Thyroid gland (tissue), 4 donors: ENCODE data around the gene SDHB. TPM values are rescaled to one million over a fixed set of nuclear protein-coding genes. Genes with fewer than 3 reads are reported as not detected.

Source experiments
- DNase-seq, 2 donors: peaks; one replicate each; pipeline ENCODE4 v3.0.0-alpha.2; 2019
- H3K27ac ChIP-seq, 3 donors: fragments of 200-600 bp; sonication (generic); 1 replicate in 2 of 3; 2 replicates in 1 of 3; pipeline ENCODE4 v1.5.1; 2016 to 2019; ENCODE audit warnings: mild to moderate bottlenecking in 1 of 3, moderate library complexity in 1 of 3
- H3K27me3 ChIP-seq: fragments of 200-600 bp; sonication (generic); one replicate; pipeline ENCODE4 v1.5.1; 2019
- H3K36me3 ChIP-seq, 2 donors: fragments of 200-600 bp; sonication (generic); one replicate each; pipeline ENCODE4 v1.5.1; 2016 to 2019
- H3K4me1 ChIP-seq, 2 donors: fragments of 200-600 bp; sonication (generic); one replicate each; pipeline ENCODE4 v1.5.1; 2017 to 2019
- H3K4me3 ChIP-seq, 3 donors: fragments of 200-600 bp; sonication (generic); replicated peaks in 1 of 3; 1 replicate in 2 of 3; 2 replicates in 1 of 3; pipeline ENCODE4 v1.5.1; 2016; ENCODE audit warnings: mild to moderate bottlenecking in 1 of 3
- H3K9me3 ChIP-seq: fragments of 200-600 bp; sonication (generic); one replicate; pipeline ENCODE4 v1.5.1; 2017
- POLR2A ChIP-seq, 2 donors: fragments of 450-650 bp; IDR thresholded peaks; one replicate each; pipeline ENCODE4 v1.6.1; 2017; ENCODE audit warnings: antibody characterized with exemption in 2 of 2, mild to moderate bottlenecking in 2 of 2, moderate library complexity in 1 of 2
- WGBS, 2 donors: methylation state at CpG; one replicate each; pipeline ENCODE4 v1.1.5; 2017; 5-methylcytosine and 5-hydroxymethylcytosine counted together
- intact Hi-C: fragments of 100-400 bp; cut with DNase I; formaldehyde crosslinking; loops from one replicate; pipeline ENCODE4 v1.15.1; 2023
- total RNA-seq, 4 donors: library from RNA; depleted of rRNA; stranded (reverse); fragments of >200 nt; gene quantifications; one replicate each; pipeline ENCODE4 v1.2.3, GENCODE V29; 2016
- TF ChIP-seq, protein P1 (sequence below), 6 experiments: fragments of 200-600 bp in 3 of 6; fragments of 450-650 bp in 3 of 6; sonication (generic) in 3 of 6; IDR thresholded peaks; one replicate each; pipeline ENCODE4 v1.5.1; 2016 to 2019; ENCODE audit warnings: antibody characterized with exemption in 6 of 6, mild to moderate bottlenecking in 2 of 6, inconsistent platforms in 1 of 6, moderate library complexity in 1 of 6

The SDHB gene
- total RNA-seq, 4 donors from 2014 or later = 112 to 162 (median 136) TPM

DNA sequence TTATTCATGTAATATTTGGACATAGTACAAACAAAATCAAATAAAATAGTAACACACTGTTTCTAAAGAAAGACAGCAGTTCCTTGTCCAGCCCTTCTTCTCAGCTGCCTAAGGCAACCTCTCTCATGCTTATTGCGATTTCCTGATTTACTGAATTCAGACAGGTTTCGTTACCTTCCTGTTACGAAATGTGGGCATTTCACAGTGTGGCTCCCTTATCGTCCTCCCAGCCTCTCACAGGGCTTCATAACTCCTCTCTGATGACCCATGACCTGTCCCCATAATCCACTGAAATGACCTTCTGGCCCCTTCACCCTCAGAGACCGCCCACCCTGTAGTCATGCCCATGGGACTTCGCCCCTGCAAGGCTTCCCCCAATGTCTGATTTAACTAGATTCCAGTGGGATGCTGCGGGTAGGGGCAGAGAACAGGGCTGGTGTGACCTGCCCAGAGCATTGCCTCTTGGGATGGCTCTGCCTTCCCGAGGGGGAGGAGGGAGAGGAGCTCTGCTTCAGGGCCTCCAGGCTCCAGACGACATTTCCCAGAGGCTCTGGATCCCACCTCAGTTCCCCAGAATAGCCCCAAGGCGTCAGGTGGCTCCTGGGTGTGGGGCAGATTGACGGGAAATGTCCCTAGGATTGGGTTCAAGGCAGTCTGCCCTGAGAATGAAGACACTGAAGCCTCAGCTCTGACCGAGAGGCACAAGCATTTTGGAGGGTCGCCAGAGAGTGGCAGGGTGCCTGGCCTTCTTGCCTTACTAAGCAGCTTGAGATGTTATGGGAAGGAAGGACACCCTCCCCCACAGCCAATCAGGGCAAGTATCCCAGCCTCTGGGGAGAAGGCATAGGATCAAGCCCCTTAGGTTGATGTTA is 44.9 kb upstream of the SDHB start:
- TF ChIP-seq, protein P1, sequence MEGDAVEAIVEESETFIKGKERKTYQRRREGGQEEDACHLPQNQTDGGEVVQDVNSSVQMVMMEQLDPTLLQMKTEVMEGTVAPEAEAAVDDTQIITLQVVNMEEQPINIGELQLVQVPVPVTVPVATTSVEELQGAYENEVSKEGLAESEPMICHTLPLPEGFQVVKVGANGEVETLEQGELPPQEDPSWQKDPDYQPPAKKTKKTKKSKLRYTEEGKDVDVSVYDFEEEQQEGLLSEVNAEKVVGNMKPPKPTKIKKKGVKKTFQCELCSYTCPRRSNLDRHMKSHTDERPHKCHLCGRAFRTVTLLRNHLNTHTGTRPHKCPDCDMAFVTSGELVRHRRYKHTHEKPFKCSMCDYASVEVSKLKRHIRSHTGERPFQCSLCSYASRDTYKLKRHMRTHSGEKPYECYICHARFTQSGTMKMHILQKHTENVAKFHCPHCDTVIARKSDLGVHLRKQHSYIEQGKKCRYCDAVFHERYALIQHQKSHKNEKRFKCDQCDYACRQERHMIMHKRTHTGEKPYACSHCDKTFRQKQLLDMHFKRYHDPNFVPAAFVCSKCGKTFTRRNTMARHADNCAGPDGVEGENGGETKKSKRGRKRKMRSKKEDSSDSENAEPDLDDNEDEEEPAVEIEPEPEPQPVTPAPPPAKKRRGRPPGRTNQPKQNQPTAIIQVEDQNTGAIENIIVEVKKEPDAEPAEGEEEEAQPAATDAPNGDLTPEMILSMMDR (IDR thresholded peaks at IDR 0.05) = no peak
- TF ChIP-seq POLR2A (IDR thresholded peaks at IDR 0.05) = no peak
- Histone ChIP-seq H3K27me3 (no peaks in the 10 kb centered on the region), H3K36me3 (no peaks in the 10 kb centered on the region), H3K4me3 (no peak overlapping the region), H3K9me3 (no peaks in the 10 kb centered on the region), H3K4me1 (no peaks in the 10 kb centered on the region), H3K27ac (no peak overlapping the region)
- peak; percentile 16 to 29 for DNase-seq
- 68 to 71% methylated on average over 9 to 13 of the region's 13 CpGs for WGBS, 2 donors
- intact Hi-C loops = no loop called here

DNA sequence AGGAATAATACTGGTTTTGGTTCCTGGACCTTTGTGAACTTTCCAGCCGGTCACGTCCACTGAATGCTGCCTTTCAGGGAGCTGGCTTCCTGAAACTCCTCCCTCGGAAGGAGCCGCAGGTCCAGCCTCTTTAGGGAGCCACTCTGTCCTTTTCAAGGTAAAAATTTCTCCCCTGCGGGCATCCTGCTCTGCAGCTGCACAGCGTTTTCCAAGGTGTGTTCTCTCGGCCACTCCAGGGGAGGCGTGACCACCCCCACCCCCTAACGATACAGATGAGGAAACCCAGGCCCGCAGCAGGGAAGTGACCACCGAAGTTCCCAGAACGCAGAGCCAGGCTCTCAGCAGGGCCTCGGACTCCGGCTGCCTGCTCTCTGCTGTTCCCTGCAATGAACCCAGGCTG is 44.0 kb upstream of the SDHB start:
- no peak for DNase-seq
- H3K4me1 ChIP-seq = no peaks in the 10 kb centered on the region
- H3K36me3 ChIP-seq = no peaks in the 10 kb centered on the region
- intact Hi-C loops = no loop called here
- no peaks in the 10 kb centered on the region for H3K9me3 ChIP-seq
- H3K27me3 ChIP-seq = no peaks in the 10 kb centered on the region
- WGBS, 2 donors = 44 to 53% methylated on average over 14 of the region's 14 CpGs
- TF ChIP-seq, protein P1 (IDR thresholded peaks at IDR 0.05) = no peak
- TF ChIP-seq POLR2A (IDR thresholded peaks at IDR 0.05) = no peak
- H3K27ac ChIP-seq = no peak overlapping the region
- no peak overlapping the region for H3K4me3 ChIP-seq

DNA sequence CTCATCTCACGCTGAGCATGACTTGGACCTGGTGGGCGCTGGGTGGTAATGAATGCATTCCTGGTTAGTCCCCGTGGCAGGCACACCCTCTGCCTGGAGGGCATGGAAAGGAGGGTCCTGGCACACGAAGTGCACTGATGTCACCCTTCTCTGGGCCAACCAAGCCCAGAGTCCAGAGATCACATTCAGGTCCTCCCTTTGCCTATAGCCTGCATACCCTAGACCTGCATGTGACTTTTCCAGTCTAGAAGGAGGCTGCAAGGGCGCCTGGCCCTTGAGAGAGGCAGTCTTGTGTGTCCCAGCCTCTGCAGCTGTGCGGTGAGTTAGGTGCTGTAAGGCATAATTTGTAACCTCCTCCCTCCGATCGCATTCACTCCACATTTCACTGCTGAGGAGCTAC is 43.3 kb upstream of the SDHB start:
- Histone ChIP-seq H3K27ac (no peak overlapping the region), H3K4me1 (no peaks in the 10 kb centered on the region), H3K36me3 (no peaks in the 10 kb centered on the region), H3K27me3 (no peaks in the 10 kb centered on the region), H3K4me3 (no peak overlapping the region), H3K9me3 (no peaks in the 10 kb centered on the region)
- no peak for DNase-seq
- 62 to 70% methylated on average over 8 of the region's 8 CpGs for WGBS, 2 donors
- TF ChIP-seq POLR2A (IDR thresholded peaks at IDR 0.05) = no peak
- intact Hi-C loops = no loop called here

DNA sequence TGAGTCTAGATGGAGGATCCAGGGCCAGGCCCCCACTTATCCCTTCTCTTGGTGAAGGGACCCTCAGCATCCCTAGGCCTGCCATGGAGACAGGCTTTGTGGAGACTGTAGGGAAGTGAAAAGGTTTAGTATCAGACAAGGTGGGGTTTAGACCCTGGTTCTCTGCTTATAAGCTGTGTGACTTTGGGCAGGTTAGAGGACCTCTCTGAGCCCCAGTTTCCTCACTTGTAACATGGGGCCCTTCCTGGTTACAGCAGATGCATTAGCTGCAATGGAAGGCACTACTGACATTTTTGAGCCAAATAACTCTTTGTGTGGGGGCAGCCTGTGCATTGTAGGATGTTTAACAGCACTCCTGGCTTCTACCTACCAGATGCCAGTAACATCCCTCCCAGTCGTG is 42.8 kb upstream of the SDHB start:
- H3K4me3 ChIP-seq = no peak overlapping the region
- 0% methylated on average over 1 of the region's 1 CpG for WGBS, 2 donors
- H3K27ac ChIP-seq = no peak overlapping the region
- intact Hi-C loops = no loop called here
- TF ChIP-seq, protein P1 (IDR thresholded peaks at IDR 0.05) = no peak
- no peak for TF ChIP-seq POLR2A (IDR thresholded peaks at IDR 0.05)
- no peaks in the 10 kb centered on the region for H3K9me3 ChIP-seq
- H3K4me1 ChIP-seq = no peaks in the 10 kb centered on the region
- H3K36me3 ChIP-seq = no peaks in the 10 kb centered on the region
- no peaks in the 10 kb centered on the region for H3K27me3 ChIP-seq
- DNase-seq = no peak

DNA sequence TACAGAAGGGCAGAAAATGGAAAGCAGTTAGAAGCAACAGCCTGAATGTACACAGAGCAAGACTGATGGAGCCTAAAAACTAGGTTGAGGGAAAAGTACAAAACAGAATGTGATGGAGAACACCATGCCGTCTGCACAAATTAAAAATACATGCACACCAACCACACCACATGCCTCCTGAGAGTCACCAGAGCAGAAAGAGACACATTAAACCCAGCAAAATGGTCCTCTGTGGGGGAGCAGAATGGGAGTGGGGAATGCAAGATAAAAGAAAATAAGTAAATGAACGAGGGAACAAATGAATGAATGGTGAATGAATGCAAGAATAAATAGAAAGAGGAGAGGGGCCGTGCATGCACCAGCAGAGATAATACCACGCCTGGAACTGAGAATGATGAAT is 41.3 kb upstream of the SDHB start:
- no peak overlapping the region for H3K4me3 ChIP-seq

More for the DNA sequence above, 41.3 kb upstream of the SDHB start:
- no peak for DNase-seq
- Histone ChIP-seq H3K9me3 (no peaks in the 10 kb centered on the region), H3K4me1 (no peaks in the 10 kb centered on the region), H3K27me3 (no peaks in the 10 kb centered on the region), H3K36me3 (no peaks in the 10 kb centered on the region), H3K27ac (no peak overlapping the region)
- TF ChIP-seq, protein P1 (IDR thresholded peaks at IDR 0.05) = no peak
- TF ChIP-seq POLR2A (IDR thresholded peaks at IDR 0.05) = no peak
- intact Hi-C loops = no loop called here
- 30 to 41% methylated on average over 4 of the region's 4 CpGs for WGBS, 2 donors
